ENCODE measurements around the gene POLR1E.

DNA sequence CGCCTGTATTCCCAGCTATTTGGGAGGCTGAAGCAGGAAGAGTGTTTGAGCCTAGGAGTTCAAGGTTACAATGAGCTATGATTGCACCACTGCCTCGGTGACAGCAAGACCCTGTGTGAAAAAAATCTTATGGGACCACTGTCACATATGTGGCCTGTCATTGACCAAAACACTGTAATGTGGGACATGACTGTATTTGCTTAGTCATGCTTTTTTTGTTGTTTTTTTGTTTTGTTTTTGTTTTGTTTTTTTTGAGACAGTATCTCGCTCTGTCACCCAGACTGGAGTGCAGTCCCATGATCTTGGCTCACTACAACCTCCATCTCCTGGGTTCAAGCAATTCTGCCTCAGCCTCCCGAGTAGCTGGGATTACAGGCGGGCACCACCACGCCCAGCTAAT lies 13.5 kb downstream of the POLR1E start:
- TF ChIP-seq, protein P1, sequence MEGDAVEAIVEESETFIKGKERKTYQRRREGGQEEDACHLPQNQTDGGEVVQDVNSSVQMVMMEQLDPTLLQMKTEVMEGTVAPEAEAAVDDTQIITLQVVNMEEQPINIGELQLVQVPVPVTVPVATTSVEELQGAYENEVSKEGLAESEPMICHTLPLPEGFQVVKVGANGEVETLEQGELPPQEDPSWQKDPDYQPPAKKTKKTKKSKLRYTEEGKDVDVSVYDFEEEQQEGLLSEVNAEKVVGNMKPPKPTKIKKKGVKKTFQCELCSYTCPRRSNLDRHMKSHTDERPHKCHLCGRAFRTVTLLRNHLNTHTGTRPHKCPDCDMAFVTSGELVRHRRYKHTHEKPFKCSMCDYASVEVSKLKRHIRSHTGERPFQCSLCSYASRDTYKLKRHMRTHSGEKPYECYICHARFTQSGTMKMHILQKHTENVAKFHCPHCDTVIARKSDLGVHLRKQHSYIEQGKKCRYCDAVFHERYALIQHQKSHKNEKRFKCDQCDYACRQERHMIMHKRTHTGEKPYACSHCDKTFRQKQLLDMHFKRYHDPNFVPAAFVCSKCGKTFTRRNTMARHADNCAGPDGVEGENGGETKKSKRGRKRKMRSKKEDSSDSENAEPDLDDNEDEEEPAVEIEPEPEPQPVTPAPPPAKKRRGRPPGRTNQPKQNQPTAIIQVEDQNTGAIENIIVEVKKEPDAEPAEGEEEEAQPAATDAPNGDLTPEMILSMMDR (IDR thresholded peaks at IDR 0.05; ENCODE audit: borderline replicate concordance, extremely low read depth, low read length, poor library complexity, severe bottlenecking) = no peak
- TF ChIP-seq EZH2 (IDR thresholded peaks at IDR 0.05; ENCODE audit: borderline replicate concordance, low read depth, low read length, severe bottlenecking) = no peak

Measured in DND-41 (cell line).